MM.1S (cell line): Measurements from ENCODE around the gene MPST.

Experiments used
- DNase-seq: peaks from one replicate; pipeline ENCODE4 v3.0.0-alpha.2; 2015
- H2AFZ ChIP-seq: fragments of 300-600 bp; sonication (generic); 2 replicates; pipeline ENCODE4 v1.6.0; 2016; ENCODE audit warnings: antibody characterized with exemption, low read length
- H3F3A ChIP-seq: fragments of 300-600 bp; sonication (generic); 2 replicates; pipeline ENCODE4 v1.6.1; 2016; ENCODE audit warnings: mild to moderate bottlenecking, antibody characterized with exemption, low read length, moderate library complexity, mixed read lengths; ENCODE audit not compliant: insufficient read depth
- H3K27ac ChIP-seq: fragments of 300-600 bp; sonication (generic); 2 replicates; pipeline ENCODE4 v1.5.1; 2016; ENCODE audit warnings: mild to moderate bottlenecking, low read length
- H3K27me3 ChIP-seq: fragments of 300-600 bp; sonication (generic); replicated peaks from 2 replicates; pipeline ENCODE4 v1.6.0; 2016; ENCODE audit warnings: low read length; ENCODE audit not compliant: insufficient read depth
- H3K36me3 ChIP-seq: fragments of 300-600 bp; sonication (generic); replicated peaks from 2 replicates; pipeline ENCODE4 v1.6.1; 2016; ENCODE audit warnings: mild to moderate bottlenecking, low read length, mixed read lengths; ENCODE audit not compliant: insufficient read depth
- H3K4me1 ChIP-seq: fragments of 300-600 bp; sonication (generic); 2 replicates; pipeline ENCODE4 v1.6.1; 2016; ENCODE audit warnings: low read length, mixed read lengths
- H3K4me2 ChIP-seq: fragments of 300-600 bp; sonication (generic); 2 replicates; pipeline ENCODE4 v1.6.0; 2016; ENCODE audit warnings: low read depth, low read length
- H3K4me3 ChIP-seq: fragments of 300-600 bp; sonication (generic); 2 replicates; pipeline ENCODE4 v1.5.1; 2016; ENCODE audit warnings: low read length, mixed read lengths
- H3K79me2 ChIP-seq: fragments of 300-600 bp; sonication (generic); 2 replicates; pipeline ENCODE4 v1.6.1; 2016; ENCODE audit warnings: mixed run types, low read length, mixed read lengths
- H3K9ac ChIP-seq: fragments of 300-600 bp; sonication (generic); 2 replicates; pipeline ENCODE4 v1.6.1; 2016; ENCODE audit warnings: low read length, mixed read lengths
- H3K9me2 ChIP-seq: fragments of 300-600 bp; sonication (generic); replicated peaks from 2 replicates; pipeline ENCODE4 v1.6.1; 2016; ENCODE audit warnings: mild to moderate bottlenecking, low read length, mixed read lengths; ENCODE audit not compliant: insufficient read depth
- H3K9me3 ChIP-seq: fragments of 300-600 bp; sonication (generic); replicated peaks from 2 replicates; pipeline ENCODE4 v1.6.1; 2016; ENCODE audit warnings: mild to moderate bottlenecking, low read length, mixed read lengths; ENCODE audit not compliant: insufficient read depth
- H4K20me1 ChIP-seq: fragments of 300-600 bp; sonication (generic); 2 replicates; pipeline ENCODE4 v1.6.1; 2016; ENCODE audit warnings: mild to moderate bottlenecking, low read length, moderate library complexity, mixed read lengths; ENCODE audit not compliant: insufficient read depth
- CTCF ChIP-seq: fragments of 300-600 bp; sonication (generic); IDR thresholded peaks from 2 replicates; pipeline ENCODE4 v1.5.1; 2016; ENCODE audit warnings: antibody characterized with exemption, low read length, mixed read lengths
- EZH2 ChIP-seq: fragments of 300-600 bp; sonication (generic); optimal IDR thresholded peaks from 2 replicates; pipeline ENCODE3; 2017; ENCODE audit warnings: low read depth, mild to moderate bottlenecking, antibody characterized with exemption, low read length, mixed read lengths
- EZH2phosphoT487 ChIP-seq: fragments of 300-600 bp; sonication (generic); IDR thresholded peaks from 2 replicates; pipeline ENCODE4 v1.6.1; 2018; ENCODE audit warnings: antibody characterized with exemption, low read length

The MPST gene

DNA sequence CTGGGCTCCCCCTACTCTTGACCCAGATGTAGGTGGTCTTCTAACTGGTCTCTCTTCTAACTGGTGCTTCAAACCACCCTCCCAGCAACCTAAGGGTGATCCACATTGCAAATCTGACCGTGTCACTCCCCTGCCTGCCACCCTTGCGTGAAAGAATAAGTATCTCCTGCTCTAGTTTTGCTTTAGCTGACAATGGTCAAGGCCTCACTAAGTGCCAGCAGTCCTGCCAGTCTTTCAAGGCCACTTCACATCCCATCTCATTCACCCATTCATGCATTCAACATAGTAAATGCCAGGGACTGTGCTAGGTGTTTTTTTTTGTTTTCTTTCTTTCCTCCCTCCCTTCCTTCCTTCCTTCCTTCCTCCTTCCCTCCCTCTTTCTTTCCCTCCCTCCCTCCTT, 29.7 kb downstream of the MPST start:
- Histone ChIP-seq H3K79me2 (no peaks in the 10 kb centered on the region), H3F3A (no peaks in the 10 kb centered on the region), H3K9me3 (no peaks in the 10 kb centered on the region), H3K4me2 (no peak overlapping the region), H2AFZ (no peak overlapping the region), H3K27ac (no peak overlapping the region), H4K20me1 (no peaks in the 10 kb centered on the region), H3K9ac (no peak overlapping the region), H3K4me3 (no peak overlapping the region), H3K36me3 (no peaks in the 10 kb centered on the region), H3K4me1 (0 out of 2 replicates have a peak, but pooled peaks cover 4% of the 10 kb centered on the region), H3K9me2 (no peaks in the 10 kb centered on the region), H3K27me3 (peaks cover 15% of the 10 kb centered on the region)
- DNase-seq = no peak
- TF ChIP-seq EZH2phosphoT487 (no peak), CTCF (no peak), EZH2 (no peak)

DNA sequence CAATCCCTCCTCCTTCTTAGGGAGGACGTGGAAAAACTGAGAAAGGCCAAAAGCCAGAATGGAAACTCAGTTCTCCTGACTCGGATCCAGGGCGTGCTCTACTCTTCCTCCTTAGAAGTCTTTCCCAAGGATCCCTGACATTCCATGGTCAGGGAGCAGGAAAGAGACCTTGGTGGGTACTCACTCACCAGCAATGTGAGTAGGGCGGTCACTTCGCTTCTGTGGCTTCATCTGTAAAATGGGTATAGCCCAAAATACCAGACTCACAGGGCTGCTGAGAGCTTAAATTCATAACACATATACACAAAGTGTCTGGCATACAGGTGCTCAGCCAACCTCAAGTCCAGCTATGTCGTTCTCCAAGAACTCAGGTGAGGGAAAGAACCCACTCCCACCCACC, 31.4 kb downstream of the MPST start:
- Histone ChIP-seq H3K36me3 (no peaks in the 10 kb centered on the region), H3K27ac (no peak overlapping the region), H3K9ac (no peak overlapping the region), H3K27me3 (peaks cover 9% of the 10 kb centered on the region), H3K9me2 (no peaks in the 10 kb centered on the region), H3K4me1 (no peaks in the 10 kb centered on the region), H3F3A (no peaks in the 10 kb centered on the region), H2AFZ (no peak overlapping the region), H3K4me3 (no peak overlapping the region), H4K20me1 (no peaks in the 10 kb centered on the region), H3K4me2 (no peak overlapping the region), H3K79me2 (no peaks in the 10 kb centered on the region), H3K9me3 (no peaks in the 10 kb centered on the region)
- DNase-seq = no peak
- TF ChIP-seq CTCF = no peak
- no peak for TF ChIP-seq EZH2
- no peak for TF ChIP-seq EZH2phosphoT487

DNA sequence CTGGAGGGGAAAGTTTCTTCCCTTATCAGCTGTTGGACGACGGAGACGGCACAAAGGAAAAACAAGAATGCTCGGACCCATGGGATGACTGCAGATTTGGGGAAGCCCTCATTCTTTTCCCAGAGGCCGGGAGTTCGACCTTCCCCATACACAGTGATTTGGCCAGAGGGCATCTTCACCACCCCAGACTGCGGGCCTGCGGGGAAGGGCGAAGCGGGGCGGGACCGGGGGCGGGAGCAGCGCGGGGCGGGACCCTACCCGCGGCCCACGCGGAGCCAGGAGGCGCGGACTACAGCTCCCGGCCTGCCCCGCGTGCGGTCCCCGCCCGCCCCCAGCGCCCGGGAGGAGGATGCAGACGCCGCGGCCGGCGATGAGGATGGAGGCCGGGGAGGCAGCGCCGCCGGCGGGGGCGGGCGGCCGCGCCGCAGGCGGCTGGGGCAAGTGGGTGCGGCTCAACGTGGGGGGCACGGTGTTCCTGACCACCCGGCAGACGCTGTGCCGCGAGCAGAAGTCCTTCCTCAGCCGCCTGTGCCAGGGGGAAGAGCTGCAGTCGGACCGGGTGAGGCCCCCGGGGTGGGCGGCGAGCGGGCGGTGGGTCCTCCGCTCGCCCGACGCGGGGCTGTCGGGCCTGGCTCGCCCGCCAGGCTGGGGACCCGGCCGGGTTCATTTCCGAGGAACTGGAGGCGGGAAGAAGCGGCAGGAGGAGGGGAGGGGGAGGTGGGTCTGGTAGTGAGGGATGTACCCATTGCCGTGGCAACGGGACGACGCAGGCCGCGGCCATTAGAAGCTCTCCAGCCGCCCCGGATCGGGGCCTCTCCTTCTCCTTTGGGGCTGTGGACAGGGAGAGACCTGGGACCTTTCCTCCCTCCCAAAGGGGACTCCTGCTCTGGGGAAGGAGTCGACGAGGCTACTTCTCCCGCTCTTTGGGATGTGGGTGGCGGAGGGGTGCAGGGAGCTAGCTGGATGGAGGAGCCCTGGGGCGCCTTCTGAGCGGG, 32.1 kb downstream of the MPST start, which contains the start of gene KCTD17:
Gene KCTD17 (plus strand): TSS at position 352 of the 995 bp plus-strand sequence. CDS start 19 bp downstream, at position 371.
- Histone ChIP-seq H3K9ac (peak within 1 kb of the TSS; percentile 48; the same call in 1 of the 2 replicates), H3K4me2 (peak within 1 kb of the TSS; percentile 89), H3K27me3 (peaks cover 9% of the 10 kb centered on the region), H3K27ac (no peak within 1 kb of the TSS), H3K36me3 (no peaks in the 10 kb centered on the region), H3K9me2 (no peaks in the 10 kb centered on the region), H3K4me3 (peak within 1 kb of the TSS; percentile 66), H3F3A (no peaks in the 10 kb centered on the region), H4K20me1 (no peaks in the 10 kb centered on the region), H3K9me3 (no peaks in the 10 kb centered on the region), H2AFZ (peak within 1 kb of the TSS; percentile 84), H3K4me1 (no peaks in the 10 kb centered on the region), H3K79me2 (no peaks in the 10 kb centered on the region)
- TF ChIP-seq CTCF = no peak
- no peak for TF ChIP-seq EZH2
- no peak for TF ChIP-seq EZH2phosphoT487
- DNase-seq = peak; percentile 73
